A549 (cell line): ENCODE results near the gene OAS3. TPM values are rescaled to one million over a fixed set of nuclear protein-coding genes. Genes with fewer than 3 reads are reported as not detected.

Experiments
- ATAC-seq, 2 experiments: fragments of 200-7000 bp in 1 of 2; fragments of >200 bp in 1 of 2; cut with Nextera tagmentation in 1 of 2; cut with Tn5 transposase in 1 of 2; 3 replicates each; pipeline versions ENCODE4 v1.8.0 to v1.9.1; 2018 to 2020; ENCODE audit warnings: mild to moderate bottlenecking in 1 of 2, moderate library complexity in 1 of 2
- CTCF ChIA-PET: fragments of 300-600 bp; sonication (Branson Sonifier 250); formaldehyde crosslinking; extraction: SDS; loops from one replicate; lab custom pipeline; 2021; ENCODE audit warnings: antibody characterized with exemption, inconsistent platforms; lab: Yijun Ruan, JAX
- POLR2A ChIA-PET: fragments of 350-600 bp; formaldehyde crosslinking; extraction: SDS; loops from one replicate; lab custom pipeline; 2021; ENCODE audit warnings: antibody characterized with exemption, inconsistent platforms; lab: Yijun Ruan, JAX
- DNase-seq, 2 experiments: peaks; one replicate each; pipeline versions ENCODE4 v3.0.0 to v3.0.0-alpha.2; 2011 to 2016; ENCODE audit warnings: low read depth in 1 of 2, low spot score in 1 of 2
- FAIRE-seq: peaks from 2 replicates; lab custom pipeline; 2011; peaks lifted over from hg19 to GRCh38; lab: Jason Lieb, UNC
- H3K27ac ChIP-seq, 2 experiments: fragments of >200 bp; sonication (Bioruptor Twin); formaldehyde crosslinking; 3 replicates each; pipeline ENCODE4 v1.5.1; 2016 to 2017
- H3K4me1 ChIP-seq: fragments of >200 bp; sonication (Bioruptor Twin); formaldehyde crosslinking; 3 replicates; pipeline ENCODE4 v1.6.1; 2016
- H3K4me2 ChIP-seq: fragments of >200 bp; sonication (Bioruptor Twin); formaldehyde crosslinking; 3 replicates; pipeline ENCODE4 v1.6.1; 2016
- H3K4me3 ChIP-seq: fragments of >200 bp; sonication (Bioruptor Twin); formaldehyde crosslinking; 3 replicates; pipeline ENCODE4 v1.5.1; 2016
- H3K9me3 ChIP-seq: fragments of >200 bp; sonication (Bioruptor Twin); formaldehyde crosslinking; 3 replicates; pipeline ENCODE4 v1.6.1; 2016
- ATOH8 ChIP-seq: fragments of 250-450 bp; sonication (Bioruptor Pico); IDR thresholded peaks from 2 replicates; pipeline ENCODE4 v1.5.0; 2020; ENCODE audit warnings: low read depth, mild to moderate bottlenecking, moderate library complexity
- BCL3 ChIP-seq: fragments of >200 bp; sonication (Bioruptor Twin); formaldehyde crosslinking; IDR thresholded peaks from 3 replicates; pipeline ENCODE4 v1.6.1; 2016
- CBX8 ChIP-seq: fragments of 200-600 bp; sonication (generic); IDR thresholded peaks from 2 replicates; pipeline ENCODE4 v1.6.1; 2016
- CHD2 ChIP-seq: fragments of 150-350 bp; IDR thresholded peaks from 2 replicates; pipeline ENCODE4 v1.6.1; 2014; ENCODE audit warnings: low read length; ENCODE audit not compliant: partially characterized antibody
- E2F6 ChIP-seq: IDR thresholded peaks from 2 replicates; pipeline ENCODE4 v1.6.1; 2012; ENCODE audit warnings: low read depth, borderline replicate concordance
- FOSL2 ChIP-seq, 2 experiments: fragments of 450-650 bp in 1 of 2; fragments of >200 bp in 1 of 2; sonication (Bioruptor Twin) in 1 of 2; formaldehyde crosslinking; IDR thresholded peaks; 2 replicates each; pipeline versions ENCODE4 v1.5.0 to v1.6.1; 2016 to 2020; ENCODE audit warnings: mild to moderate bottlenecking in 1 of 2, moderate library complexity in 1 of 2
- FOXS1 ChIP-seq: fragments of 250-450 bp; sonication (Bioruptor Pico); IDR thresholded peaks from 2 replicates; pipeline ENCODE4 v1.5.0; 2020; ENCODE audit warnings: mild to moderate bottlenecking, moderate library complexity
- GATA3 ChIP-seq: IDR thresholded peaks from 2 replicates; pipeline ENCODE4 v1.6.1; 2012; ENCODE audit warnings: borderline replicate concordance
- HDAC2 ChIP-seq: fragments of 200-600 bp; sonication (generic); IDR thresholded peaks from 2 replicates; pipeline ENCODE4 v1.6.1; 2016
- HES2 ChIP-seq: fragments of >200 bp; sonication (Bioruptor Twin); formaldehyde crosslinking; IDR thresholded peaks from 2 replicates; pipeline ENCODE4 v1.6.1; 2016
- HOXA7 ChIP-seq: fragments of 250-450 bp; sonication (Bioruptor Pico); IDR thresholded peaks from 2 replicates; pipeline ENCODE4 v1.5.0; 2020; ENCODE audit warnings: mild to moderate bottlenecking, moderate library complexity
- HOXB5 ChIP-seq: fragments of 250-450 bp; sonication (Bioruptor Pico); IDR thresholded peaks from 2 replicates; pipeline ENCODE4 v1.5.0; 2020; ENCODE audit warnings: mild to moderate bottlenecking, moderate library complexity
- KDM5A ChIP-seq: fragments of 200-600 bp; sonication (generic); IDR thresholded peaks from 2 replicates; pipeline ENCODE4 v1.6.1; 2016; ENCODE audit warnings: antibody characterized with exemption, mild to moderate bottlenecking
- MAZ ChIP-seq: fragments of 150-350 bp; IDR thresholded peaks from 2 replicates; pipeline ENCODE4 v1.6.1; 2014; ENCODE audit warnings: antibody characterized with exemption, low read depth, low read length, borderline replicate concordance
- NR3C1 ChIP-seq: fragments of >200 bp; sonication (Bioruptor Twin); formaldehyde crosslinking; IDR thresholded peaks from 3 replicates; pipeline ENCODE4 v1.6.1; 2017
- PBX3 ChIP-seq: IDR thresholded peaks from 2 replicates; pipeline ENCODE4 v1.6.1; 2012
- REST ChIP-seq: fragments of 200-600 bp; sonication (generic); IDR thresholded peaks from 2 replicates; pipeline ENCODE4 v1.6.1; 2016; ENCODE audit warnings: antibody characterized with exemption, mild to moderate bottlenecking, moderate library complexity
- RFX5 ChIP-seq: fragments of 450-650 bp; IDR thresholded peaks from 2 replicates; pipeline ENCODE4 v1.7.1; 2014; ENCODE audit warnings: antibody characterized with exemption, mild to moderate bottlenecking, moderate library complexity
- RNF2 ChIP-seq: fragments of 200-600 bp; sonication (generic); IDR thresholded peaks from 2 replicates; pipeline ENCODE4 v1.6.1; 2016; ENCODE audit warnings: low read depth, mild to moderate bottlenecking, antibody characterized with exemption, moderate library complexity, borderline replicate concordance
- ZFP36 ChIP-seq: fragments of 450-650 bp; IDR thresholded peaks from 2 replicates; pipeline ENCODE4 v1.6.1; 2014; ENCODE audit warnings: borderline replicate concordance; ENCODE audit not compliant: partially characterized antibody
- ZSCAN20 ChIP-seq: fragments of 250-450 bp; sonication (Bioruptor Pico); IDR thresholded peaks from 2 replicates; pipeline ENCODE4 v1.8.0; 2022; ENCODE audit warnings: mild to moderate bottlenecking, moderate library complexity
- WGBS: methylation state at CpG from one replicate; pipeline ENCODE4 v1.1.6; 2017; ENCODE audit errors: missing lambda C conversion rate; 5-methylcytosine and 5-hydroxymethylcytosine counted together
- polyA plus RNA-seq, 4 experiments: library from polyadenylated mRNA; depleted of rRNA in 3 of 4; stranded (reverse); fragments of >200 nt; fragmentation: RNase III in 1 of 4; extraction: RNeasy Plus Mini Kit Qiagen cat#74134 plus additional on column Dnase treatment in 1 of 4; gene quantifications; 2 replicates in 3 of 4; 3 replicates in 1 of 4; pipeline ENCODE4 v1.2.3, GENCODE V29; 2011 to 2017

The OAS3 gene
- polyA plus RNA-seq, 2 of the 4 experiments (the other 2 are of a cell fraction) = 22.7 to 36.7 TPM

- no peak for ATAC-seq
- no peak for DNase-seq
- Histone ChIP-seq H3K4me2 (no peak overlapping the region), H3K4me3 (no peak overlapping the region), H3K9me3 (no peaks in the 10 kb centered on the region), H3K27ac (no peak overlapping the region), H3K4me1 (no peaks in the 10 kb centered on the region)
- ChIA-PET CTCF (no interaction called here), POLR2A (no interaction called here)
- TF ChIP-seq NR3C1 = no peak
- no peak for TF ChIP-seq FOXS1 (CRISPR knock-in tag)
- TF ChIP-seq ZFP36 = no peak
- TF ChIP-seq REST = no peak
- TF ChIP-seq RNF2 = no peak
- no peak for TF ChIP-seq ATOH8
- TF ChIP-seq HOXB5 (CRISPR knock-in tag) = no peak
- TF ChIP-seq KDM5A = no peak
- no peak for TF ChIP-seq CHD2
- no peak for TF ChIP-seq GATA3
- TF ChIP-seq CBX8 = no peak
- TF ChIP-seq ZSCAN20 (CRISPR knock-in tag) = no peak
- TF ChIP-seq HES2 = no peak
- TF ChIP-seq PBX3 = no peak
- TF ChIP-seq RFX5 = no peak
- TF ChIP-seq E2F6 = no peak
- no peak for TF ChIP-seq HDAC2
- TF ChIP-seq HOXA7 = no peak
- TF ChIP-seq BCL3 = no peak
- no peak for FAIRE-seq
- WGBS = 79% methylated on average over 7 of the region's 7 CpGs
These were observed 36.6 kb downstream of the OAS3 start for GRCh38 chr12:112974904-112975303.

GRCh38 chr12:112977139-112977538, 38.9 kb downstream of the OAS3 start:
- ChIA-PET CTCF (interaction anchor here (1.6 kb wide), 2 partner anchors 16 to 471 kb away, joined by 5 to 6 read pairs; no protein-coding TSS in a partner anchor), POLR2A (no interaction called here)
- FAIRE-seq (no peak), ATAC-seq (no peak), DNase-seq (no peak)
- 37% methylated on average over 3 of the region's 3 CpGs for WGBS
- no peaks in the 10 kb centered on the region for H3K4me1 ChIP-seq
- TF ChIP-seq MAZ (no peak), FOSL2 (IDR thresholded peaks at IDR 0.05) (no peak), FOSL2 (CRISPR knock-in tag; IDR thresholded peaks at IDR 0.05) (no peak)
- H3K4me3 ChIP-seq = no peak overlapping the region
- 0 out of 3 replicates have a peak, but pooled peaks cover 1% of the 10 kb centered on the region for H3K9me3 ChIP-seq
- no peak overlapping the region for H3K4me2 ChIP-seq
- no peak overlapping the region for H3K27ac ChIP-seq
